Gastrocnemius medialis (tissue), 4 donors: Measurements from ENCODE around the gene HDAC4. TPM values are rescaled to one million over a fixed set of nuclear protein-coding genes. Genes with fewer than 3 reads are reported as not detected.

Experiments used
- ATAC-seq, 2 donors: fragments of 150-250 bp; one replicate each; pipeline ENCODE4 v1.9.1; 2016
- DNase-seq, 2 donors: peaks; one replicate each; pipeline ENCODE4 v3.0.0-alpha.2; 2019
- H3K27ac ChIP-seq, 4 donors: fragments of 200-600 bp; sonication (generic); 1 replicate in 1 of 4; 2 replicates in 3 of 4; pipeline ENCODE4 v1.5.1; 2016 to 2018; ENCODE audit warnings: mild to moderate bottlenecking in 2 of 4, moderate library complexity in 1 of 4
- H3K27me3 ChIP-seq, 3 donors: fragments of 200-600 bp; sonication (generic) in 2 of 3; 1 replicate in 1 of 3; 2 replicates in 2 of 3; pipeline versions ENCODE4 v1.5.1 to v1.6.0; 2016 to 2019; ENCODE audit warnings: mild to moderate bottlenecking in 1 of 3, moderate library complexity in 1 of 3
- H3K36me3 ChIP-seq, 2 donors: fragments of 200-600 bp; sonication (generic) in 1 of 2; one replicate each; pipeline ENCODE4 v1.5.1; 2017 to 2018
- H3K4me1 ChIP-seq, 2 donors: fragments of 200-600 bp; sonication (generic) in 1 of 2; one replicate each; pipeline ENCODE4 v1.5.1; 2016 to 2017; ENCODE audit warnings: mild to moderate bottlenecking in 2 of 2
- H3K4me3 ChIP-seq, 4 donors: fragments of 200-600 bp; sonication (generic) in 3 of 4; 1 replicate in 1 of 4; 2 replicates in 3 of 4; pipeline ENCODE4 v1.5.1; 2016 to 2019; ENCODE audit warnings: mild to moderate bottlenecking in 2 of 4
- H3K9me3 ChIP-seq, 3 donors: fragments of 200-600 bp; sonication (generic) in 2 of 3; 1 replicate in 1 of 3; 2 replicates in 2 of 3; pipeline ENCODE4 v1.5.1; 2016 to 2019
- CTCF ChIP-seq, 5 experiments: fragments of 450-650 bp in 3 of 5; fragments of 200-600 bp in 2 of 5; sonication (generic) in 2 of 5; IDR thresholded peaks in 4 of 5; conservative IDR thresholded peaks in 1 of 5; 1 replicate in 4 of 5; 2 replicates in 1 of 5; pipeline ENCODE4 v1.5.1; 2016 to 2019; ENCODE audit warnings: antibody characterized with exemption in 5 of 5, mild to moderate bottlenecking in 3 of 5, moderate library complexity in 3 of 5
- POLR2A ChIP-seq, 2 donors: fragments of 450-650 bp; IDR thresholded peaks; one replicate each; pipeline ENCODE4 v1.6.1; 2017; ENCODE audit warnings: antibody characterized with exemption in 2 of 2, mild to moderate bottlenecking in 2 of 2, moderate library complexity in 2 of 2
- in situ Hi-C, 4 donors: fragments of 200-750 bp; cut with MboI; loops; one replicate each; pipeline versions ENCODE4 v1.15.0 to v1.8.0; 2017; ENCODE audit warnings: low sequenced_read_pairs in 4 of 4
- intact Hi-C: fragments of 100-400 bp; cut with DNase I; formaldehyde crosslinking; loops from one replicate; pipeline ENCODE4 v1.15.1; 2023; ENCODE audit warnings: low total_unique reads
- total RNA-seq, 4 donors: library from RNA; depleted of rRNA; stranded (reverse); fragments of >200 nt; gene quantifications; one replicate each; pipeline versions ENCODE4 v1.1.0 to v1.2.3, GENCODE V29; 2016

The HDAC4 gene
- total RNA-seq, 4 donors from 2014 or later = 23.6 to 257 (median 119) TPM

- no peak overlapping the region for H3K4me3 ChIP-seq
- in situ Hi-C loops = no loop called here
These were observed 287.2 kb downstream of the HDAC4 start for GRCh38 chr2:239113615-239114014.

DNA sequence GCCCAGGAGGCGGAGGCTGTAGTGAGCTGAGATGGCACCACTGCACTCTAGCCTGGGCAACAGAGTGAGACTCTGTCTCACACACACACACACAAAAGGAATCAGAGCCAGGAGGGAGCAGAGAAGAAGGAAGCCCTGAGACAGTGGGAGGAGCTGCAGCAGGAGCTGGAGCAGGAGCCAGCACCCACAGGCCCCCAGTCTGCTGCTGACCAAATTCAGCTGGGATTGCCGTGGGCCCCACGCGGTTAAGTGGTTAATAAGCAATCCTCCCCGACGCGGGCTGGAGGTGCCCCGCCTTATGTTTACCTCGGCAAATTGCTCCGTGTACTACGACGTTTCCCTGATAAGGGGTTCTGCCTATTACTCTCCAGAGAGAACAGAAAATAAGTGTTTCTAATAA lies 287.6 kb downstream of the HDAC4 start:
- intact Hi-C loops = no loop called here
- Histone ChIP-seq H3K4me3 (no peak overlapping the region), H3K4me1 (peaks cover 0 to 7% of the 10 kb centered on the region in 2 donors), H3K27ac (peak overlapping the region in 3 of 4 donors; percentile 14 to 45 (median 38)), H3K27me3 (no peaks in the 10 kb centered on the region), H3K9me3 (no peaks in the 10 kb centered on the region), H3K36me3 (peaks cover 0 to 57% of the 10 kb centered on the region in 2 donors)
- ATAC-seq (no peak), DNase-seq (no peak)
- in situ Hi-C loops = no loop called here
- no peak for TF ChIP-seq POLR2A (IDR thresholded peaks at IDR 0.05)
- no peak for TF ChIP-seq CTCF (IDR thresholded peaks at IDR 0.05 in 4 of 5, conservative IDR thresholded peaks at IDR 0.05 in 1 of 5)

More at GRCh38 chr2:239113615-239114014, 287.2 kb downstream of the HDAC4 start:
- H3K27ac ChIP-seq = peak overlapping the region in 3 of 4 donors; percentile 14 to 53 (median 45)
- intact Hi-C loops = no loop called here
- TF ChIP-seq CTCF (IDR thresholded peaks at IDR 0.05 in 4 of 5, conservative IDR thresholded peaks at IDR 0.05 in 1 of 5) = no peak
- no peak for TF ChIP-seq POLR2A (IDR thresholded peaks at IDR 0.05)
- H3K4me1 ChIP-seq = peaks cover 0 to 7% of the 10 kb centered on the region in 2 donors
- no peaks in the 10 kb centered on the region for H3K9me3 ChIP-seq
- DNase-seq (no peak), ATAC-seq (no peak)
- H3K36me3 ChIP-seq = peaks cover 0 to 54% of the 10 kb centered on the region in 2 donors
- H3K27me3 ChIP-seq = no peaks in the 10 kb centered on the region

GRCh38 chr2:239112127-239112774 lies 288.6 kb downstream of the HDAC4 start:
- peaks cover 0 to 66% of the 10 kb centered on the region in 2 donors for H3K36me3 ChIP-seq
- H3K9me3 ChIP-seq = no peaks in the 10 kb centered on the region
- peaks cover 0 to 7% of the 10 kb centered on the region in 2 donors for H3K4me1 ChIP-seq
- TF ChIP-seq POLR2A (IDR thresholded peaks at IDR 0.05) (no peak), CTCF (IDR thresholded peaks at IDR 0.05 in 4 of 5, conservative IDR thresholded peaks at IDR 0.05 in 1 of 5) (no peak)
- peak overlapping the region in 2 of 4 donors; percentile 12 to 38 for H3K27ac ChIP-seq
- ATAC-seq = no peak
- no peak overlapping the region for H3K4me3 ChIP-seq
- in situ Hi-C loops = no loop called here
- no peak for DNase-seq
- intact Hi-C loops = no loop called here
- no peaks in the 10 kb centered on the region for H3K27me3 ChIP-seq

DNA sequence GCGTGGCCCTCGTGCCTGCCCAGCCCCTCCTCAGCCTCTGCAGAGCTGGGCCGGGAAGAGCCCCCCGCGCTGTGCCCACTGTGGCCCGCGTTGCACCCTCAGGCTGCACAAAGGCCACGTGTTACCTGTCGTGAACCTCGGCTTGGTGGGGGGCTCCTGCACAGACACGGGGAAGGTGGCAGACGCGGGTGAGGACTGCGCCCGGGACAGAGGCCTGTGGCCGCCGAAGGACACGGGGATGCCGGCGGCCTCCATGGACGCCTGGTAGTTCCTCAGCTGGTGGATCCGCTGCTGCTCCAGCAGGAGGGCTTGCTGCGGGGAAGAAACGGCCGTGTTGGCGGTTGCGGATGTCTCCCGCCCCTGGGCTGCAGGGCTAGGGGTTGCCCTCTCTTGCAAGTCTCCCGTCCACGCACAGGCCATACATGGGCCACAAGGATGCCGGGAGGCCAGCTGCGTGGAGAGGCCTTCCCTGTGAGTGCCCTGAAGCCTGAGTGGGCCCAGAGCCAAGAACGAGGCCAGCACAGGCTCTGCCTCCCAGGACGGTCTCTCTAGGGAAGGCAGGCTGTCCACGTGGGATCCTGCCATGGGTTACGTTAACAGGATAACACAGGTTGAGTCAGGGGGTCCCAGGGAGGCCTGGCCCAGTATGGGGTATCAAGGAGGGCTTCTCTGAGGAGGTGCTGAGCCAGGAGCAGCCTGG lies 289.3 kb downstream of the HDAC4 start:
- intact Hi-C loops (no loop called here), in situ Hi-C loops (no loop called here)
- TF ChIP-seq CTCF (IDR thresholded peaks at IDR 0.05 in 4 of 5, conservative IDR thresholded peaks at IDR 0.05 in 1 of 5) (no peak), POLR2A (IDR thresholded peaks at IDR 0.05) (no peak)
- H3K36me3 ChIP-seq = peaks cover 3 to 73% of the 10 kb centered on the region in 2 donors
- no peak for DNase-seq
- peak overlapping the region in 1 of 4 donors; percentile 12 for H3K27ac ChIP-seq
- H3K4me3 ChIP-seq = no peak overlapping the region
- H3K4me1 ChIP-seq = peaks cover 0 to 7% of the 10 kb centered on the region in 2 donors
- no peaks in the 10 kb centered on the region for H3K9me3 ChIP-seq
- ATAC-seq = no peak
- no peaks in the 10 kb centered on the region for H3K27me3 ChIP-seq
